Measurements from ENCODE around the gene SDK1. TPM values are rescaled to one million over a fixed set of nuclear protein-coding genes. Genes with fewer than 3 reads are reported as not detected.

SDK1 gene
- total RNA-seq, 1 donor: 0.43 TPM

GRCh38 chr7:3649250-3649649 lies 348.2 kb downstream of the SDK1 start:
- no peak for DNase-seq (ENCODE audit: low read depth)
- TF ChIP-seq CTCF (IDR thresholded peaks at IDR 0.05; ENCODE audit: insufficient read depth, low read depth, low read length): peak; percentile 14
- no peak overlapping the region for H3K4me3 ChIP-seq (ENCODE audit: low read depth, low read length)

- no peak for TF ChIP-seq CTCF (IDR thresholded peaks at IDR 0.05; ENCODE audit: insufficient read depth, low read depth, low read length)
- DNase-seq (ENCODE audit: low read depth): peak; percentile 56
- no peak overlapping the region for H3K4me3 ChIP-seq (ENCODE audit: low read depth, low read length)
These were observed 348.8 kb downstream of the SDK1 start for GRCh38 chr7:3649678-3650440.

- no peak overlapping the region for H3K4me3 ChIP-seq (ENCODE audit: low read depth, low read length)
- TF ChIP-seq CTCF (IDR thresholded peaks at IDR 0.05; ENCODE audit: insufficient read depth, low read depth, low read length): no peak
- no peak for DNase-seq (ENCODE audit: low read depth)
These were observed 349.8 kb downstream of the SDK1 start for GRCh38 chr7:3650844-3651243.

GRCh38 chr7:3655635-3656034 lies 354.6 kb downstream of the SDK1 start:
- DNase-seq (ENCODE audit: low read depth): no peak
- H3K4me3 ChIP-seq (ENCODE audit: low read depth, low read length): no peak overlapping the region
- no peak for TF ChIP-seq CTCF (IDR thresholded peaks at IDR 0.05; ENCODE audit: insufficient read depth, low read depth, low read length)

- DNase-seq (ENCODE audit: low read depth): no peak
- no peak for TF ChIP-seq CTCF (IDR thresholded peaks at IDR 0.05; ENCODE audit: insufficient read depth, low read depth, low read length)
- no peak overlapping the region for H3K4me3 ChIP-seq (ENCODE audit: low read depth, low read length)
These were observed 356.2 kb downstream of the SDK1 start for GRCh38 chr7:3657206-3657605.

- no peak for DNase-seq (ENCODE audit: low read depth)
- no peak overlapping the region for H3K4me3 ChIP-seq (ENCODE audit: low read depth, low read length)
- TF ChIP-seq CTCF (IDR thresholded peaks at IDR 0.05; ENCODE audit: insufficient read depth, low read depth, low read length): no peak
These were observed 367.7 kb downstream of the SDK1 start for GRCh38 chr7:3668743-3669142.

- no peak for TF ChIP-seq CTCF (IDR thresholded peaks at IDR 0.05; ENCODE audit: insufficient read depth, low read depth, low read length)
- no peak overlapping the region for H3K4me3 ChIP-seq (ENCODE audit: low read depth, low read length)
- DNase-seq (ENCODE audit: low read depth): peak; percentile 18
These were observed 369.8 kb downstream of the SDK1 start for GRCh38 chr7:3670898-3671297.
